H54 (cell line): ENCODE measurements around the gene AKAP1.

ENCODE experiments used
- DNase-seq: peaks from one replicate; pipeline ENCODE4 v3.0.0; 2011; ENCODE audit warnings: low spot score, mixed read lengths; ENCODE audit not compliant: insufficient read length
- FAIRE-seq: peaks from 3 replicates; lab custom pipeline; 2011; peaks lifted over from hg19 to GRCh38; lab: Jason Lieb, UNC
- POLR2A ChIP-seq: IDR thresholded peaks from 2 replicates; pipeline ENCODE4 v1.6.1; 2011; ENCODE audit warnings: low read depth, mild to moderate bottlenecking, low read length

AKAP1 gene

GRCh38 chr17:57105591-57105990 is 20.5 kb downstream of the AKAP1 start:
- TF ChIP-seq POLR2A: no peak
- FAIRE-seq (no peak), DNase-seq (no peak)

- FAIRE-seq: no peak
- no peak for DNase-seq
- no peak for TF ChIP-seq POLR2A
Measured at GRCh38 chr17:57106107-57106835, 21.2 kb downstream of the AKAP1 start.

- no peak for DNase-seq
- FAIRE-seq: no peak
- no peak for TF ChIP-seq POLR2A
Measured at GRCh38 chr17:57106836-57107497, 21.9 kb downstream of the AKAP1 start.

GRCh38 chr17:57107498-57108101 is 22.6 kb downstream of the AKAP1 start:
- peak; percentile 46 for DNase-seq
- no peak for TF ChIP-seq POLR2A
- no peak for FAIRE-seq

GRCh38 chr17:57108671-57109392 is 23.8 kb downstream of the AKAP1 start:
- no peak for FAIRE-seq
- no peak for DNase-seq
- TF ChIP-seq POLR2A: no peak

- no peak for TF ChIP-seq POLR2A
- FAIRE-seq: no peak
- DNase-seq: no peak
Measured at GRCh38 chr17:57109393-57110151, 24.5 kb downstream of the AKAP1 start.

GRCh38 chr17:57110152-57110542 is 25.1 kb downstream of the AKAP1 start:
- no peak for DNase-seq
- FAIRE-seq: no peak
- no peak for TF ChIP-seq POLR2A

DNA sequence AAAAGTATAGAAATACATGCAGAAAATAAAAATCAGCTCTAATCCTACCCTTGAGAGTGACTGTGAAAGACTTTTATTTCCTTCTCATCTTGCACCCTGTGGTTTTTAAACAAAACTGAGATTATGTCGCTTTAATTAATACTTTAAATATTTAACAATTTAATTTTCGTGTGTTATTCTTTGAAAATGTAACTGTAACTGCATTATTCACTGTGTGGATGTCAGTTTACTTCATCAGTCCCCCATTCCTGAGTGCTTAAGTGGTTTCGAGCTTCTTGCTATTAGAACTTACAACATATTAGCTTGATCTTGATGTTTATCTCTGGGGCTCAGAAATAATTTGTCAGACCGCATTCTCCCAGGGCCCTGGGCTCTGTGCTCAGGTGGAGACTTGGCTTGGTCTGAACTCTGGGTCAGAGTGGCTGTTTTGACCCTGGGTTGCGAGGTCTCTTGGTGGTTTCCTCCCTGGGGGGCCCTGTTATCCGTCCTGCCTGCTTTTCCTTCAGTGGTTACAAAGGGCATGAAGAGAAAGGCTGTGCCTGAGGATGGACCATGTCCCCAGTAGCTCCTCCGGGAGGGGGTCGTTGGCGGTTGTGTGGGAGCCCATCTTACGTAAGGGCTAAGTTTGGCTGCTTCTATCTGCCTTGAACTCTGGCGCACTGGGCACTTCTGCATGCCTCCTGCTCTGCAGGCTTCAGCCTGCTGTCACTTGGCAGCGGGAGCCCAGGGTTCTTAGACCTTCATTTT is 25.7 kb downstream of the AKAP1 start:
- DNase-seq: no peak
- no peak for TF ChIP-seq POLR2A
- FAIRE-seq: no peak

- FAIRE-seq: no peak
- TF ChIP-seq POLR2A: no peak
- DNase-seq: no peak
Measured at GRCh38 chr17:57111386-57111785, 26.3 kb downstream of the AKAP1 start.

DNA sequence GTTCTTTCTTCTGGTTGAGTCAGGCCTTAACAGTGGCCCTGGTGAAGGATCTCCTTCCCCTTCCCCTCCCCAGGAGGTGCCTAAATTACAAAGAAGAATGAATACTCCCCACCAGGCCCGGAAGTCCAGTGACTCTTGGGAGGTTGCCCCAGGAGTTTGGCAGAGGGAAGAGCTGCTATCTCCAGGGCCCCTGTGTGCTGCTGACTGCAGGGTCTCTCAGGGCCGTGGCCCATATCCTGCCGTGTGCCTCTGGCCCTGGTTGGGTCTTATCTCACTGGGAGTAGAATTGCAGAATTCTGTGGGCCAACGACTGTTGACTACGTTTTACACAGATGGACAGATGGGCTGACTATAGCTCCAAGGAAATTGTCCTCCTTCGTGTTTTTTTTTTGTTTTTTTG is 28.0 kb downstream of the AKAP1 start:
- DNase-seq (no peak), FAIRE-seq (no peak)
- no peak for TF ChIP-seq POLR2A

- FAIRE-seq (no peak), DNase-seq (no peak)
- no peak for TF ChIP-seq POLR2A
Measured at GRCh38 chr17:57113656-57114055, 28.6 kb downstream of the AKAP1 start.

DNA sequence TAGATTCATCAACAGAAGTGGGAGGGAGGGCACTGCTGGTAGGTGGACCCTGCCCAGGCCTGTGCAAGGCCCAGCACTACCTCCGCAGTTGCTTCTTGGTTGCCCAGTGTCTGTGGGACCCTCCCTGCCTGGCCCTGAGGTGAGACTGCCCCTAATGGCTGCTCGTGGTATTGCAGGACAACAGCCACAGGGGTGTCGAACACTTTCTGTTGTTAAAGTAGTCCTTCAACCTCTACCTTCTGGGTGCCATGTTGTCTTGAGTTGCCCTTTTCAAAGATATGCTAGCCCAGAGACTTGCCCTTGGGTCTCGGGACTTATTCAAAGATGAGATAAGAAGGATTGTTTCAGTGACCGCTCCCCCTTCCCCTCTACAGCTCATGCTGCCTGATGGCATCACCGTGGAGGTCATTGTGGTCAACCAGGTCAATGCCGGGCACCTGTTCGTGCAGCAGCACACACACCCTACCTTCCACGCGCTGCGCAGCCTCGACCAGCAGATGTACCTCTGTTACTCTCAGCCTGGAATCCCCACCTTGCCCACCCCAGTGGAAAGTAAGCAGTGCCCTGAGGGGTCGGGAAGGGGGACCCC is 29.1 kb downstream of the AKAP1 start:
- FAIRE-seq: no peak
- DNase-seq: peak; percentile 58
- TF ChIP-seq POLR2A: 0 out of 2 replicates have a peak, but pooled peaks have one; percentile 11

DNA sequence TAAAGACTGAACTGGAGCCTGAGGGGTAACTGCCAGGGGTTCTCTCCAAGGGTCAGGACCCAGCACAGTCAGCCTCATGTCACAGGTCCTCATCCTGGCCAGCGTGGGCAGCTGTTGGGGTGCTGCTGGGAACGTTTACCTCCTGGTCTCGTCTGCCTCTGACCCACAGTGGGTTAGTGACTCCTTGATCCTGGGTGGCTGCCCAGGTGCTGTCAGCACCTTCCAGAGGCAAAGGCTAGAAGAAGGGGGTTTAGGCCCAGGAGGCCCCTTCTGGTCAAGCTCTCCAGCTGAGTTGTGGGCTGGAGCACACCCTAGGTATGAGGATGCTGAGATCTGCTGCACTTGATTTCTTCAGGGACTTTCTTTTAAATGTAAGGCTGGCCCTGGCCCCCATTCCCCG is 30.3 kb downstream of the AKAP1 start:
- FAIRE-seq (no peak), DNase-seq (no peak)
- TF ChIP-seq POLR2A: no peak
